OCI-M2 (cell line): Measurements from ENCODE around the gene GALNT8.
"Not testable (repeated sequence)": the region's sequence is repeated elsewhere in the genome, so short reads cannot be mapped to it uniquely, and the experiment has no call there.

Source experiments
- DNase-seq: peaks from one replicate; lab custom pipeline; 2025; ENCODE audit not compliant: unreplicated experiment; lab: John Stamatoyannopoulos, UW

The GALNT8 gene, protein sequence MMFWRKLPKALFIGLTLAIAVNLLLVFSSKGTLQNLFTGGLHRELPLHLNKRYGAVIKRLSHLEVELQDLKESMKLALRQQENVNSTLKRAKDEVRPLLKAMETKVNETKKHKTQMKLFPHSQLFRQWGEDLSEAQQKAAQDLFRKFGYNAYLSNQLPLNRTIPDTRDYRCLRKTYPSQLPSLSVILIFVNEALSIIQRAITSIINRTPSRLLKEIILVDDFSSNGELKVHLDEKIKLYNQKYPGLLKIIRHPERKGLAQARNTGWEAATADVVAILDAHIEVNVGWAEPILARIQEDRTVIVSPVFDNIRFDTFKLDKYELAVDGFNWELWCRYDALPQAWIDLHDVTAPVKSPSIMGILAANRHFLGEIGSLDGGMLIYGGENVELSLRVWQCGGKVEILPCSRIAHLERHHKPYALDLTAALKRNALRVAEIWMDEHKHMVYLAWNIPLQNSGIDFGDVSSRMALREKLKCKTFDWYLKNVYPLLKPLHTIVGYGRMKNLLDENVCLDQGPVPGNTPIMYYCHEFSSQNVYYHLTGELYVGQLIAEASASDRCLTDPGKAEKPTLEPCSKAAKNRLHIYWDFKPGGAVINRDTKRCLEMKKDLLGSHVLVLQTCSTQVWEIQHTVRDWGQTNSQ

DNA sequence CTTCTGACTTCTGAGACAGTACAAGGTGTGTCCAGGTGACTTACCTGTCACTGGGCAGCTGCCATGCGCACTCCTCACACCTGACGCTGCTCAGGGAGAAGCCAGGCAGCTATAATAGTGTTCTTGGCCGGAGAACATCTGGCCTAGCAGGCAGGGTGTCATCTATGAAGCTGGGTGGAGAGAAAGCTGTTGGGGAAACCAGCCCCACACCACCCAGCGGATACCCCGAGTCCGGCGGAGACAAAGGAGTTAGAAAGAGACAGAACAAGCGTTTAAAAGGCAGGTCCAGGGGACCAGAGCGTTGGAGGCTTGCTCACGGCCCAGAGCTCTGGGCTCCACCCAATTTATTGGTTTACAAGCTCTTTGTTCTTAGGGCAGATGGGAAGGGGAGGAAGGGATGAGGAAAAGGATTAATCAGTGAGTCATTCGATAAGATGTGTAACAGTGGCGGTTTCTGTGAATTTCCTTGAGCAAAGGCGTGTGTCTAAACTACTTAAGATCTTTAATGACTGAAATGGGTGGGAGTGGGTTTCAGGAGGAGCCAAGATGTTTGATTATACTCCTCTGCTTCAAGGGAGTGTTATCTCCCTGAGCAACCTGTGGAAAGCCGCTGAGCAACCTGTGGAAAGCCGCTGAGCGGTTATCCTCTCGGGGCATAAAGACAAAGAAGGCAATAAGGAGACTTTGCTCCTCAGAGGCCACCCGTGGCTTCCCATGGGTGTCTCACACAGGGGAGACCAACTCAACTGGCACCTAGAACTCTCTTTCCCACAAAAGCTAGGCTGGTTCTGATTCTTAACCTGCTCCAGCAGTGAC, at the start of gene GALNT8:
GALNT8 (plus strand) TSS at position 580 of the 816 bp plus-strand sequence. CDS start 278 bp downstream, outside the sequence.
- DNase-seq, result no peak

DNA sequence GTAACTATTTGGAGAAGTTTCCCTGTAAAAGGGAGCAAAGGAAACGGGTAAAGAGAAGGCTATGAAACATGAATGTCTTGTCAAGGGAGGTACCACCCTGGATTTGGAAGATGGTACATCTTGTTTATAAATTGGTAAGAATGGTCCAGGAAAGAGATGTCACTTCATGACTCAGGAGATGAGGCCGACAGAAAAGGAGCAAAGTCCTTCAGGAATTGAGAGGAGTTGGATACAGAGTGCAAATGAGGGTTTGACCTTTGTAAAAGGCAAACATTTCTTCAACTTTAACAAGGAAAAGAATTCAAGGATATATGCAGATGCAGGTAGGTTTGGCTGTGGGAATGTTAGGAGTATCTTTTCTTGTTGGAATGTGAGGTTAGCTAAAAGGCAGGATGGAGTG, 40.5 kb upstream of the GALNT8 start:
- DNase-seq, result no peak

DNA sequence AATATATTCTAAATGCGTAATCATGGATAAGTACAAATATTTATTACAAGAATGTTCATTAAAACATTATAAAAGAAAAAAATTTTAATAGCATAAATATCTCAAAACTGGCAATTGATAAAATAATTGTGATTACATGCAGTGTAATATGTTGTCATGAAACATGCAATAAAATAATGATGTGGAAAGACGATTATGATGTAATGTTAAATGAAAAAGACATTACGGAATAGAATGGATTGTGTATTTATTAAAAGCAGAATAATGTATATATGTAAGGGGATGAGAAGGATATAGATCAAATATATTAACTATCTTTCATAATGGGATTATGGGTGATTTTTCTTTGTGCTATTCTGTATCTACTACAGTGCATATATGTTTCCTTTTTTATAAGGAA, 38.5 kb upstream of the GALNT8 start:
- no peak for DNase-seq

DNA sequence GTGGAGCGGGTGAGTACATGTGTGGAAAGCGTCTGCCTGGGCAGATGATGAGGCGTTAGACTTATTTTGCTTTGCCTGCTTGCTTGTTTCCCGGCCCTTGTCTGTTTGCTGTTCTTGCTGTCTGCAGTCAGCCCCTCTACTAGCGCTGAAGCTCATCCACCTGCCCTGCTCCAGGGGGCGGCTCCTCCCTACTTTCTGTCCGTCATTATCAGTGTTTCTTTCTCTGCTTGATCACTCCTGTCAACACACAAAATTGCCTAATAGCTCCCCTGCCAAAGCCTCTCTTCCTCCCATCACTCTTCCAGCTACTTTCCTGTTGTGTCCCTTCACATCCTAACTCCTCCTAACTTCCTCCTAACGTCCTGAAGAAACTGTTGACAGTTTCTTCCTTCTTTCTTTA, 34.9 kb upstream of the GALNT8 start:
- no peak for DNase-seq

- no peak for DNase-seq
Measured at GRCh38 chr12:4690760-4691159, 29.4 kb upstream of the GALNT8 start.

DNA sequence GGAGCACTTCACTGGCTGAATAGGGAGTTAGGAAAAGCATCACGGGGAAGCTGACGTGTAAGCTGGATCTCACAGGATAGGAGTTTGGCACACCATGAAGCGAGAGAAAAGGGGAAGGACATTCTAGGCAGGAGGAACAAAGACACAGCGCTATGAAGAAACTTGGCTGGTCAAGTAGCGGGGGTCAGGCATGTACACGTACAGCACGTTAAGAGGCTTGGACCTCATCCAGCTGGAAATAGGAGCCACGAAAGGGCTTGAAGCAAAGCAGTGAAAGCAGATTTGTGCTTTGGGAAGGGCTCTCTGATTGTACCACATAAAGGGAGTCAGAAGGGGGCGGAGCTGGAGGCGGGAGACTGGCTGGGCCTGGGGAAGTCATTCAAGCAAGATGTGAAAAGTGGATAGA, 19.6 kb upstream of the GALNT8 start:
- DNase-seq, result no peak

- no peak for DNase-seq
Measured at GRCh38 chr12:4701395-4702190, 18.6 kb upstream of the GALNT8 start.

- DNase-seq, result no peak
Measured at GRCh38 chr12:4703676-4704075, 16.5 kb upstream of the GALNT8 start.

DNA sequence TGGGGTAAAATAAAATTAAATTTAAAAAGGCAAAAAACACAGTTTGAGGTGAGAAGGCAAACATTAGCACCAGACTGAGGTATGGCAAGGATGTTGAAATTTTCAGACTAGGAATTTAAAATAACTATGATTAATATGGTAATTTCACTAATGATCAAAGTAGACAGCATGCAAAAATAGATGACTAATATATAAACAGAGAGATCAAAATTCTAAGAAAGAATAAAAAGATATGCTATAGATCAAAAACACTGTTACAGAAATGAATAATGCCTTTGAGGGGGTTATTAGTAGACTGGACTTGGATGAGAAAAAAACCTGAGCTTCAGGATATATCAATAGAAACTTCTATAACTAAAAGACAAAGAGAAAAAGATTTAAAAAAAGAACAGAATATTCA, 14.4 kb upstream of the GALNT8 start:
- no peak for DNase-seq

GRCh38 chr12:4707306-4707705, 12.9 kb upstream of the GALNT8 start:
- no peak for DNase-seq

- no peak for DNase-seq
Measured at GRCh38 chr12:4710113-4710512, 10.1 kb upstream of the GALNT8 start.

- DNase-seq, result no peak
Measured at GRCh38 chr12:4714879-4715278, 5.3 kb upstream of the GALNT8 start.

- no peak for DNase-seq
Measured at GRCh38 chr12:4717806-4718205, 2.4 kb upstream of the GALNT8 start.

- no peak for DNase-seq
Measured at GRCh38 chr12:4720637-4720995, 416 bp downstream of the GALNT8 start.

DNA sequence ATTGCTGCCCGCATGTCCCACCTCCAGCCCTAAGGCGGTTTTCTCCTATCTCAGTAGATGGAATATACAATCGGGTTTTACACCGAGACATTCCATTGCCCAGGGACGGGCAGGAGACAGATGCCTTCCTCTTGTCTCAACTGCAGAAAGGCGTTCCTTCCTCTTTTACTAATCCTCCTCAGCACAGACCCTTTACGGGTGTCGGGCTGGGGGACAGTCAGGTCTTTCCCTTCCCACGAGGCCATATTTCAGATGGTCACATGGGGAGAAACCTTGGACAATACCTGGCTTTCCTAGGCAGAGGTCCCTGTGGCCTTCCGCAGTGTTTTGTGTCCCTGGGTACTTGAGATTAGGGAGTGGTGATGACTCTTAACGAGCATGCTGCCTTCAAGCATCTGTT, 1.4 kb downstream of the GALNT8 start:
- DNase-seq, result not testable (repeated sequence)

DNA sequence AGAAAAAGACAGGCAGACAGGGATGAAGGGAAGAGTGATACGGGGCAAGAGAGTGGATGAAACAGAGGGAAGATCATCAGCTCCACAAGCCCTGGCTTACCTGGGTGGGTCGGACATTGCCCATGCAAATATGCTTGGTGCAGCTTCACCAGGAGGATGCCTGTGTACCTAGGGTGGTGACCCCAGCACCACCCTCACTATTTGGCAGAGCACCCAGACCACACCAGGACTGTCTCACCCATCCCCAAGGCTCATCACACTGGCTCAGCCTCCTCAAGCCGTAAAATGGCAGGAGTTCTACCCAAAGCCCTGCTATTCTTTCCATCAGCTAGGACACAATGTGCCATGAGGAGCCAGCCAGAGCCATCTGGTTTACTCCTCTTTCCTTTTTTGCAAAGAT, 3.0 kb downstream of the GALNT8 start:
- no peak for DNase-seq

GRCh38 chr12:4725057-4725456, 4.9 kb downstream of the GALNT8 start:
- no peak for DNase-seq

DNA sequence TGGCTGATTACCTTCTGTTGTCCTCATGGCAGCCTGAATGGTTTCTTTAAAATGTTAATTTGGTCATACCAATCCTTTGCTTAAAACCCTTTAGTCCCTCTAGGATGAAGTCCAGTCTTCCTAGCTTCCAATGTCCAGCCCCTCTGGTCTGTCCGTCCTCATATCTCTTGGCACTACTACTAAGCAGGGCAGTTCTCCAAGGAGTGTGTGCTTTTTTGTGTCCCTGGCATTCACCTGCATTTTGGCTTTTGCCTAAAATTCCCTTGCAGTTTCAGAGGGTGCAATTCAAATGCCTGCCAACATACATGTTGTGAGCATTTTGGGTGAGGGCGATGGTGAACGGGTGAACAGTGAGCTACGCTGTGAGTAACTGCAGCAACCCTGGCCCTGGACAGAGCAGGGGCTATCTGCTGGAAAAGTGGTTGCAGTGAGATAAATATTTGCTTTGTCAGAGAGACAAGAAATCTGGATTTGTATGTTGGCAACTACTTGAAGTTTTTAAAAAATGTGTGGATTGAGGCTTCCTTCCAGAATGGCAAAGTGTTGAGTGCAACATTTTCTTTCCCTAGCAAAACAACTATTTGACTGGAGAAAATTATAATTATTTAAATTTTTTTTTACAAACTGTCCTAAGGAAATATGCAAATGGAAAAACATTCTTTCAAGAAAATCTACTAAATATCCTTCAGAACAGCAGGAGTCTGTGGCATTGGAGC, 14.6 kb downstream of the GALNT8 start:
- DNase-seq, result no peak

- no peak for DNase-seq
Measured at GRCh38 chr12:4736091-4736490, 15.9 kb downstream of the GALNT8 start.

GRCh38 chr12:4738541-4738940, 18.3 kb downstream of the GALNT8 start:
- no peak for DNase-seq
